ENCODE measurements around the gene TMEM47.

DNA sequence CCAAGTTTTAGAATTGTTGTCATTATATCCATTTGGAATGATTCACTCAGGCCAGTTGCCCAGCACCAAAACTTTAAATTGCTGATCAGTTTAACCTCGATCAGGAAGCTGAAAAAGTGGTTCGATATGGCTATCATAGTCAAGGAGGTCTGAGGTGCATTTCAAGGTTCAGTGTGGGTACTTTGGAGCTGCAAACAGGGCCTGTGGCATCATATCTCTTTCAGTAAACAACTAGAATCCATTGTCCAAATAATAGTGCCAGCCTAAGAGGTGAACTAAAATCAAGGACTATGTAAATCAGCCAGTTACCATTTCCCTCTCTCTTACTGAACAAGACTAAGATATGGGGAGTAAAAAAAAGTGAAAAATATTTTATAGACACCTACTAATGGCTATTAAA is 14.2 kb downstream of the TMEM47 start:
- TF ChIP-seq, protein P1, sequence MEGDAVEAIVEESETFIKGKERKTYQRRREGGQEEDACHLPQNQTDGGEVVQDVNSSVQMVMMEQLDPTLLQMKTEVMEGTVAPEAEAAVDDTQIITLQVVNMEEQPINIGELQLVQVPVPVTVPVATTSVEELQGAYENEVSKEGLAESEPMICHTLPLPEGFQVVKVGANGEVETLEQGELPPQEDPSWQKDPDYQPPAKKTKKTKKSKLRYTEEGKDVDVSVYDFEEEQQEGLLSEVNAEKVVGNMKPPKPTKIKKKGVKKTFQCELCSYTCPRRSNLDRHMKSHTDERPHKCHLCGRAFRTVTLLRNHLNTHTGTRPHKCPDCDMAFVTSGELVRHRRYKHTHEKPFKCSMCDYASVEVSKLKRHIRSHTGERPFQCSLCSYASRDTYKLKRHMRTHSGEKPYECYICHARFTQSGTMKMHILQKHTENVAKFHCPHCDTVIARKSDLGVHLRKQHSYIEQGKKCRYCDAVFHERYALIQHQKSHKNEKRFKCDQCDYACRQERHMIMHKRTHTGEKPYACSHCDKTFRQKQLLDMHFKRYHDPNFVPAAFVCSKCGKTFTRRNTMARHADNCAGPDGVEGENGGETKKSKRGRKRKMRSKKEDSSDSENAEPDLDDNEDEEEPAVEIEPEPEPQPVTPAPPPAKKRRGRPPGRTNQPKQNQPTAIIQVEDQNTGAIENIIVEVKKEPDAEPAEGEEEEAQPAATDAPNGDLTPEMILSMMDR (IDR thresholded peaks at IDR 0.05; ENCODE audit: low read length), result no peak
- TF ChIP-seq EZH2phosphoT487 (IDR thresholded peaks at IDR 0.05; ENCODE audit: low read length) (no peak), EZH2 (optimal IDR thresholded peaks at IDR 0.05; ENCODE audit: low read depth, low read length) (no peak)

All from MM.1S (cell line).